Activated CD8-positive, alpha-beta memory T cell treated with anti-CD3 and anti-CD28 coated beads, Interleukin-2, amount 50 U/mL, for 24 hours (primary cell): ENCODE measurements around the gene GNAT1.
"Not testable (repeated sequence)": the region's sequence is repeated elsewhere in the genome, so short reads cannot be mapped to it uniquely, and the experiment has no call there.

Source experiments
- DNase-seq: peaks from one replicate; pipeline ENCODE4 v3.0.0-alpha.2; 2020; ENCODE audit errors: extremely low read depth

GNAT1 gene

DNA sequence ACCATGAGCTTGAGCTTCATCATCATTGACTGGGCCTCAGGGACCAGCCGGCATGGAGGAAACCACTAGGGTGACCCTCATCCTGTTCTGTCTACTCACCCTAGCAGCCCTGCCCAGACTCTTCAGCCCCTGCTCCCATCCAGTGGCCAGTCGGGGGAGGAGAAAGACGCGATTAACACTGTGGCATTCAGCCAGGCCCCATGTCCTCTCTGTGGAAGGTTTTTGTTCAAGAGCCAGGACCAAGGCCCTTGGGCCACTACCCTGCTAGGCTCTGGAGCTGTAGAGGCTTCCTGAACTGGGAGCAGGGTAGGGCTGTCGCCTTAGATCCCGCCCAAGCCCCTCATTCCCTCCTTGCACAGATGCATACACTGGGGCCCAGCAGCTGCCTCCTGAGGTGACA, 28.7 kb downstream of the GNAT1 start:
- no peak for DNase-seq

DNA sequence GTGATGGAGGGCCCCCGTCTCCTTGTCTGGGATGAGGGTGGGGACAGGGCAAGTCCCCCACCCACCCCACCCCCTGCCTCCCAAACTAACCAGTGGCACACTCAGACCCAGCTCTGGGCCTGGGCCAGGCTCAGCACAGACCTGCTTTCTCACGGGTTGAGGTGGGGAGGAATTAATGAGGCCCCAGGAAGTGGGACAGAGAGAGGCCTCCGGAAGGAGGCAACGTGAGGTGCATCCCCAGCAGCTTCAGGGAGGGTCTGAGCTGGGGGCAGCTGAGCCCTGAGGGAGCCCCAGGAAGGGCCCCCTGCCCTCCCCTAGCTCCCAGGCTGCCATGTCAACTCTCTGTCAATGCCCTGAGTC, 29.6 kb downstream of the GNAT1 start:
- DNase-seq = no peak

DNA sequence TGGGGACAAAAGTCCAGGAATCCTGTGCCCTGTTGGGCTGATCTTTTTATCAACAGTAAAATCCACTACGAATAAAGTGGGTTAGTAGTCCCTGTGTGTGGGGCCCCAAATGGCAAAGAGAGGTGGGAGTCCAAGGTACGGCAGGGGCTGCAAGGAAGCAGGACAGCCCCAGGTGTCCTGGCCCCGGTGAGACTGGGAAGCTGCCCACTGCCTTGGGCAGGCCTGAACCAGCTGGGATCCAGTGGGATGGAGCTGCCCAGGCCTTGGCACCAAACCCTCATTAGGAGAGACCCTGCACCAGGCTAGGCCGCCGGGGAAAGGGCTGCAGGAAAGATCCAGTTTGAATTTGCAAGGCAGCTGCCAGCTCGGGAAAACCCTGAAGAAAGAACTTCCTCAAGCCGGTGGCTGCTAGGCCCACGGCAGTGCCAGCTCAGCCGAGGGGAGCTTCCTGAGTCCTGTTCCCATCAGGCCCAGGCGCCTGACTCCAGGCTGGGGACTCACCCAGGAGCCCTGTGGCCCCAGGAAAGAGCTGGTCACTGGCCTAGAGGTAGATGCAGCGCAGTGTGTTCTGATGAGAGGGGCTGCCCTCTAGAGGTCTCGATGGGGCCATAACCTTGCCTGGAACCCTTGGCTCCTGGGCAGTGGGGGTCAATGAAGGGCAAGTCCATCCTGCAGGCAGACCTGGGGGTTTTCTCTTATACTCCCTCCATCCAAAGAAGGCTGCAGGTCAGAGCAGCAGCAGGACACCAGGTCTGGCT, 30.2 kb downstream of the GNAT1 start:
- DNase-seq = no peak

DNA sequence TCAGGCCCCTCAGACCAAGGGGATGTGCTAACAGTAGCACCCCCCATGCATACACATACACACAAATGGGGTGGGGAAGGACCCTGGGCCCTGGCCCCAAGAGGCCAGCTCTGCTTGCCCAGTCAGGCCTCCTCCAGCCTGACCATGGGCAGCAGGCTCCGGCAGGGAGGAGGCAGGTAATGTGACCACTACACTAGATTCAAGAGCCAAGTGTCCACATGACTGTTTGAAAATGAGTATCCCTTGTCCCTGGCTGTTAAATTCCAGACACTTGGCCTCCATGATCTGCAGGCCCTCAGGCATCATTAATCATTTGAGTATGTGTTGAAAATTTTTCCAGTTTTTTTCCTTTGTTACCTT, 30.7 kb downstream of the GNAT1 start:
- no peak for DNase-seq

DNA sequence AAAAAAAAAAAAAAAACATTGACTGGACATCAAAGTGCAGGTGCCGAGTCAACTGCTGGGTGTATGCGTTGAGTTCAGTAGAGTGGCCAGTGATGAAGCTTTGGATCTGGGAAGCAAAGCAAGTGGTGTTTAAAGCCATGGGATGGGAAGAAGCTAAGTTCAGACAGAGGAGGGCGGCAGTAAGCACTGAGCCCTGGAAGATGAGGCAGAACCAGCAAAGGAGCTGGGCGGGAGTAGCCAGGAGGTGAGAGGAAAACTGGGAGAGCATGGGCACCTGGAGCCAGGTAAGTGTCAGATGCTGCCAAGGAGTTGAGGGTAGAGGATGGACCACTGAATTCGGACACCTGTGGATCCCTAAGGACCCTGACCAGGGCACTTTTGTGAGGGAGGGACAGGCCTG, 33.2 kb downstream of the GNAT1 start:
- DNase-seq = no peak

DNA sequence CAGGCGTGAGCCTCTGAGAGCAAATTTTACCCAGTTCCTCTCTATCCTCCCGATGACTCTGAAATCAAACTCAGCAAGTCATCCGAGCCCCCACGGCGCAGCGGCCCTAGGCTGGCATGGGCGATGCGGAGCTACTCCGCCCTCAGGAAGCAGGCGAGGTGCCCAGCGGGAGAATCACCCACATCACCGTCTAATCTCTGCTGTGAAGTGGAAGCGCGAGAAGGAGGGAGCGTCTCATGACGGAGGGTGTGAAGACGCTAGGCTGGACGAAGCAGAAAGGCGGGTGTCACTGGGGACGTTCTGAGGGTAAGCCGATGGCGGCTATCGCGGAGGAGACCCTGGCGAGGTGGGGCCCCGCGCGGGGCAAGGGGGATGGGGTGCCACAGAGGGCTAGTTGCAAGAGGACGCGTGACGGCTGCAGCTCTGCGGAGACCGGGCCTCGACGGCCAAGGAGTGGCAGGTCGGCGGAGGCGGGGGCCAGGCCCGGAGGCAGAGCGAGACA, 35.5 kb downstream of the GNAT1 start:
- no peak for DNase-seq

DNA sequence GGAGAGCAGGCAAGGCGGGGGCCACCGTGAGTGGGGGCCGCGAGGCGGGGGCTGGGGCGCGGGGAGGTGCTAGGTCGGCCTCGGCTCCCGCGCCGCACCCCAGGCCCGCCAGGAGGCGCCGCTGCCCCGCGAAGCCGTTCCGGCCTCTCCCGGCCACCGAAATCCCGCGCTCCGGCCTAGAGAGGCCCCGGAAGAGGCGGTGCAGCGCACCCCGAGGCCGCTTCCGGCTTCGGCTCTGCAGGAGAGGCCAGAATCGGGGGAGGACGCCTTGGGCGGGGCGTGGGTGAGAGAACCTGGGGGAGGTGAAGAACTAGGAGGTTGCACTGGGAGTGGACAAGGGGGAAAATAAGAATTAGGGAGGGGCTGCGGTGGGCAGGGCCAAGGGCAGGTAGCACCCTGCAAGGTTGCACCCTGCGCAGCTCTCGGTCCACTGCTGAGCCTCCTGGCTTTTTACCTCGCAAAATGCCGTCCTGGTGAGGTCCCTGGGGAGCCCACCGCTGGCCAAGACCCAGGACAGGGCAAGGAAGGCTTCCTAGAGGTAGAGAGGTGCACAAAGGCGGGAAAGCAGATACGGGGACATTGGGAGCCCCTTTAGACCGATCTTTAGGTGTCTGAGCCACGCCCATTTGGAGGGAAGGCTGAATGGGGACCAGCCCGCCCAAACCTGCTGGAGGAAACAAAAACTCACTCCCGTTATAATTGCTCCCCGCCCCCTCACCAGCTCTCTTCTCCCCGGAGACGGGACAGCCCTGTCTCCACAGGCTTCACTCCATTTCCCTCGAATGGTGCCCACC, 36.2 kb downstream of the GNAT1 start:
- DNase-seq = peak; percentile 59

DNA sequence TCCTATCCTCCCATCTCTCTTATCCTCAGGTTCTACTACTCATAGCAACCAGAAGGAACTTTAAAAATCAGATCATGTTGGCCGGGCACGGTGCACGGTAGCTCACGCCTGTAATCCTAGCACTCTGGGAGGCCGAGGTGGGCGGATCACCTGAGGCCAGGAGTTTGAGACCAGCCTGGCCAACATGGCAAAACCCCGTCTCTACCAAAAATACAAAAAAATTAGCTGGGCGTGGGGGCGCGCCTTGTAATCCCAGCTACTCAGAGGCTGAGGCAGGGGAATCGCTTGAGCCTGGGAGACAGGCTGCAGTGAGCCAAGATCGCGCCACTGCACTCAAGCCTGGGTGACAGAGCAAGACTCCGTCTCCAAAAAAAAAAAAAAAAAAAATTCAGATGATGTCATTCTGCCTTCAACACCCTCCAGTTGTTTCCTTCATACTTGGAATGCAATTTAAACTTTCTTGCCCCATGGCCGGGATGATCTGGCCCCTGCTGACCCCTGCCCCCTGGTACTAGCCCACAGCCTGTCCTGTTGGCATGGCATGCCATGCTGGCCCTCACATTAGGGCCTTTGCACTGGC, 36.9 kb downstream of the GNAT1 start:
- not testable (repeated sequence) for DNase-seq

DNA sequence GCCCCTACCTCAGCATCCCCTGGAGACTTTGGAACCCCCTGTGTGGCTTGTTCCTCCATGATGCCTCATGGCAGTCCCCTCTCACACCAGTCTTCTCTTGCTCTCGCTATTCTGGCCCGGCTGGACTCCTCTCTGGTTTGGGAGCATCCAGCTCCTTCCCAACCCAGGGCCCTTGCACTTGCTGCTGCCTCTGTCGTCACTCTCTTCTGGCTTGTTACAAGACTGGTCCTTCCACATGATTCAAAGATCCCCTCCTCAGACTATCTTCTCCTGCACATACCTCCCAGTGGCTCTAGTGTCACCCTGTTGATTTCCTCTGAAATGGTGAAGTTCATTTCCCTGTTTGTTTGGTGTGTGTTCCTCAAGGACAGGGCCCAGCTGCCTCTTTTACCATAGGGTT, 38.1 kb downstream of the GNAT1 start:
- DNase-seq = no peak

DNA sequence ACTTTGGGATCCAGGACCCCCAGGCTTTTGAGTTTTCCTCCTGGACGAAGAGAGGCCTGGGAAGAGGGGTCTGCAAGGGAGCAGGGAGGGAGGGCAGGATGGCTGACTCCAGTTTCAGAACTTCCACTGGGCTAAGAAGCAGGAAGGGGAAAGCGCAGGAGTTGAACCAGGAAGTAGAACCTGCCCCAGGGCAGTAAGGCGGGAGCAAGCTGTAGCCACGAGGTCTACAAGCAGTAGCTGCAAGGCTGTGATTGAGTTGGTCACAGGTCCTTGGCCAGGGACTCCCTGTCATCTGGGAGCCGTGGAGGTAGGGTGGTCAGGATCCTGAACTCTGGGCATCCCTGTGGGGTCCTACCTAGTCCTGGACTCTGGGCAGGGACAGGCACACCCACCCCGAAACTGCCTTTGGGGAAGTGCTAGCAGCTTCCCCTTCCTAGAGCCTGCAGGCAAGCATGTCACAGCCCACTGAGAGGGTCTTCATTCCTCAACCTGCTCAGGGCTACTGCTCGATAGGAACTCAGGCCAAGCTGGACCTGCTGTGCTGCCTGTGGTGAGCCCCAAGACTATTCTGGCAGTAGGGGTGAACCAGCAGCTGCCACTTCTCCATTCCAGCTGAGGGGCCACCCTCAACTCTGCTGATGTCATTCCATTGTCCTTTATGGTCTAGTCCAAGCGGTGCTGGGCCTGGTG, 38.8 kb downstream of the GNAT1 start:
- DNase-seq = no peak

DNA sequence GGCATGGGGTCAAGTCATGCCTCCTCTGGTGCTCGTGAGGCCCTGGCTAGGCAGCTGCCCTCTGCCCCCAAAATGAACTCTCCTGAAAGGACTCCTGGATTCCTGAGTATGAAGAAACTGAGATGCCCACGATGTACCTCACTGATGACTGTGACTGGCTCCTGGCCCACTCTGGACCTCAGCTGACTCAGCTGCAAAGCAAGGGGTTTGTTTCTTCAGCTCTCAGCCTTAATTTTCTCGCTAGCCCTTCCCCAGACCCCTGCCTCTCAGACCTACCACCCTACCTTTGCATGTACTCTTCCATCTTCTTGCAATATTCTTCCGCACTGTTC, 39.4 kb downstream of the GNAT1 start:
- DNase-seq = no peak

DNA sequence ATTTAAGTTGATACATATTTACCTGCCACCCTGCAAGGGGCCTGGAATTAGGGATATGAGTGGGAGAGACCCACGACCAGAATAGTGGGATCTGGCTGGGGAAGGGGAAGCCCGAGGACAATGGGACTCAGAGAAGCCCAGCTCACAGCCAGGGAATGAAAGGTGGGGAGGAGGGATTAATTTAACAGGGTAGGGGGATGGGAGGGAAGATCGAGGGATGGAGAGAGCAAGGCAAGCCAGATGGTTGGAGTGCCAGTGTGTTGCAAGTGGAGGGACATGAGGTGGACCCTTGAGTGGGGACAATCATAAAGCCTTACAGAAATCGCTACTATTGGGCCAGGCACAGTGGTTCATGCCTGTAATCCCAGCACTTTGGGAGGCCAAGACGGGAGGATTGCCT, 40.2 kb downstream of the GNAT1 start:
- DNase-seq = no peak

DNA sequence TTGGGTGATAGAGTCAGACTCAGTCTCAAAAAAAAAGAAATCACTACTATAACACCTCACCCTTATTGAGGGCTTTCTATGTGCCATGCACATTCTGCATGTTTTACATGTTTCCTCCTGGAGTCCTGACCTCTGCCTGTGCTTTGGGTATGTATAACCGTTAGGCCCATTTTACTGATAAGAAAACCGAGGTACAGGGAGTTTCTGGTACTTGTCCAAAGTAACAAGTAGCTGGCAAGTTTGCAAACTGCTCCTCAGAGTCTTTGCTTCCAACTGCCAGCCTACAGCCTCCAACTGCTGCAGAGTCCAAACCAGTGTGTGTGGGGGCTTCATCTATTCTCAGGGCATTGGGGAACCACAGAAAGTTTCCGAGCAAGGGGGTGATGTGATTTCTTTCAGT, 40.9 kb downstream of the GNAT1 start:
- DNase-seq = no peak

DNA sequence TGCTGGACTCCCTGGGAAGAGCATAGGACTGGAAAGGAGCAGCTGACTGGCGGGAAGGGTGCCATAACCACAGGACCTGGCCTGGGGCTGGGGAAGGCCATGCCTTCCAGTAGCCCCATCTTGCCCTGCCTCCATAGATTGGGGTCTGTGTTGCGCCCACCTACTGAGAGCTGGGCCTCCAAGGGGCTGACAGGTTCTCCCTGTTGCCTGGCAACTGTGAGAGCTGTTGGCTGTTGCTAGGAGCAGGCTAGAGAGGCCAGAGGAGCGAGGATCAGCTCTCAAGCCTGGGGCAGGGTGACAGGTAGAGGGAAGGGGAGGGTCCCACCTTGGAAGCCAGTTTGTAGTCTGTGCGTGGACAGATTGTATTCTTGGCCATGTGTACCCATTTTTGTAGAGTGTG, 41.8 kb downstream of the GNAT1 start:
- no peak for DNase-seq

DNA sequence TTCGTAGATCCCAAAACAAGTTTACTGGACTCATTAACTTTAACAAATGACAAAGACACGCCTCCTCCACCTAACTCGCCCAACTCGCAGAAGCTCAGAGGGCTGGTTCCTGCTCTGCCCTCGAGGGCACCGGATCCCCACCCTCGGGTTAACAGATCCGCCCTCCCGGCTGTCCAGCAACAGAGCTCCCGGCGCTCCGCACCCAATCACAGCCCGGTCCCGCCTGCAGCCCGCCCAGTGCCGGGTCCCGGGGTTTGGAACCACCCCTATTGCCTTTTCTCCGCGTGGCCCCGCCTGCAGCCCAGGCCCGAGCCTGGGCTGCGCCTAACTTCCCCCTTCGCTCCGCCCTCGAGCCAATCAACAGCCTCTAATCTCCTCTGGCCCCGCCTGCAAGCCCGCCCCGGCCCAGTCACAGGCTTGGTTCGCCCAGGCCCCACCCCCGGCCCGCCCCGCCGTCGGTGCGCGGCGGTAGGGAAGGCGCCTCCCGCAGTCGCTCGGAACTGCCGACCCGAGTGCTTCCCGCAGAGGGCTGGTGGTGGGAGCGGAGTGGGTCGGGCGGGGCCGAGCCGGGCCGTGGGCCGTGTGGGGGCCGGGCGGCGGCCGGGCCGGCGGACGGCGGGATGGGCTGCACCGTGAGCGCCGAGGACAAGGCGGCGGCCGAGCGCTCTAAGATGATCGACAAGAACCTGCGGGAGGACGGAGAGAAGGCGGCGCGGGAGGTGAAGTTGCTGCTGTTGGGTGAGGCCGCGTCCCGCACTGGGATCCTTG, 44.5 kb downstream of the GNAT1 start, which contains the start of gene GNAI2:
GNAI2 (plus strand) TSS at position 489 of the 768 bp plus-strand sequence; CDS start at position 621, 132 bp downstream.
- DNase-seq = peak; percentile 97

DNA sequence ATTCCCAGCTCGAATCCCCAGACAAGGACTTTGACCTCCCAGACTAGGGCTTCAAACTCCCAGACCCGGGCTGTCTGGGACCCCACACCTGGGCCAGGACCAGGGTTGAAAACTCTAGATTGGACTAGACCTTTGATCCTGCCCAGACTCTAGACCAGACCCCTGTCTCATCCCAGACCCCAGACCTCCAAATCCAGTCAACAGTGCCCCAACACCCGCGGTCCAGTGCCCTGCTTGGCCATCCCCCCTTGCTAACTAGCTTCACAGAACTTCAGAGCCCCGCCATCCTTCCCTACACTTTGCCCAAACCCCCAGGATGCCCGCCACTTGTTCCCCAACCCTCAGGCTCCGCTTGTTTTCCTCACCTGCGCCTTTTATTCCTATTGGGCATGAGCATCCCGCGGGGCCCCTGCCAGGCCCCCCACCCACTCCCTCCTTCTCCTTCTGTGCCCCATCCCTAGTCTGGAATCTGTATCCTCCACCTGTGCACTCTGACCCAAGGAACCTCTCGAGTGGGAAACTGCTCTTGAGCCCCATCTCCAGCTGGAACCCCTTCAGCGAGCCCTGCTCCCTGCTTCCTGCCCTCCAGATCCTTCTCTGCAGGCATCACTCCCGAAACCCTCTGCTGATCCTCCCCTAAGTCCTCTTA, 45.2 kb downstream of the GNAT1 start:
- no peak for DNase-seq

DNA sequence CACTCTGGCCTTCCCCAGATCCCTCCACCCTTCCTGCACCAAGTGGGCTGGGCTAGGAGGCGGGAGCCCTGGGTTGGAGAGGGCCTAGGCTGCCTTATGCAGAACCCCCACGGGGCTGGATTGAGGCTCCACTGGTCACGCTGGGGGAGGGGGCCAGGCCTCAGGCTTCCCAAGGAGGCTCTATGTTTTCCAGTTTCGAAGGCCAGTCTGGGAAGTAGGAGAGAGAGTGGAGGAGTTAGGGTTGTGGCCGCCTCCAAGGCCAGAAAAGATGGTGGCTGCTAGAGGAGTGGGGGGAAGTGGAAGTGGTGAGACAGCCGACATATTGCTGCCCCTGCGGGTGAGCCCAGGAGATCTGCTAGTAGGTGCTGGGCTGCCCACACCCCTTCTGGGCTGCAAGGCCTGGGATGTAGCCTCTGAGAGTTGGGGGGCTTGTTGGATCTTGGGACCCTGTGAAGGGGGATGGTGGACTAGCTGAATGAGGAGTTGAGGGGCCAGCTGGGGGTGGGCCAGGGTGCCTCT, 45.8 kb downstream of the GNAT1 start:
- DNase-seq = no peak

DNA sequence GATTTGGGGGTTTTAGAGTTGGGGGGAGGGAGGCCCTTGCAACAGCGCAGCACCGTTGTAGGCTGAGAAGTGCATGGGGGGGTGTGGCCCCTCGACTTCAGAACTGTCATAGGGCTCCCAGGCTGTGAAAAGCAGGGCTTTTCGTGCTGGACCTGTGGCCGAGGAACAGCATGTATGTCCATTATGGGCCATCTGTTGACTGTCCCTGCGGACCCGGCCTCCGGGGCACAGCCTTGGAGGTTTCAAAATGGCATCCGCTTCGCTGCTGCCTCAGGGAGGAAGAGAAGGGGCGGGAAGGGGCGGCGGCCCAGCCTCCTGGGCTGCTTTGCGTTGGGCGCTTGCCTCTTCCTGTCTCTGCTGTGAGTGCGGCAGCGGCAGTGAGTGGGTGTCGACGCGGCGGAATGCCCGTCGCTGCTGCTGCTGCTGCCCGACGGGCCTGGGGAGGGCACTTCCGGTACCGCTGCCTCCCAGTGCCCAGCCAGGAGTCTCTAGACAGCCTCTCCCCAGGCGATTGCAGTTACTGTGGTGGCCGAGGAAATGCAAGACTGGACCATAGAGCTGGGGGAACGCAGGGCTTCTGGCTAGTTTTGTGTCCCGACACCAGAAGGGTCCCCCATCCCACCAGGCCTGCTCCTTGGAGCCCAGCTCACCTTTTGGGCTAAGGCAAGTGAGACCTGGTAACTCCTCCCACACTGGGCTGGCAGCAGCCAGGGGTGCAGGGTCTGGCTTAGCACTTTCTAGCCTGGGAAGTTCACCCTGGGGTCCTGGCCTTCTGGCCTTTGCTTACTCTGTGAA, 46.5 kb downstream of the GNAT1 start:
- DNase-seq = peak; percentile 57

DNA sequence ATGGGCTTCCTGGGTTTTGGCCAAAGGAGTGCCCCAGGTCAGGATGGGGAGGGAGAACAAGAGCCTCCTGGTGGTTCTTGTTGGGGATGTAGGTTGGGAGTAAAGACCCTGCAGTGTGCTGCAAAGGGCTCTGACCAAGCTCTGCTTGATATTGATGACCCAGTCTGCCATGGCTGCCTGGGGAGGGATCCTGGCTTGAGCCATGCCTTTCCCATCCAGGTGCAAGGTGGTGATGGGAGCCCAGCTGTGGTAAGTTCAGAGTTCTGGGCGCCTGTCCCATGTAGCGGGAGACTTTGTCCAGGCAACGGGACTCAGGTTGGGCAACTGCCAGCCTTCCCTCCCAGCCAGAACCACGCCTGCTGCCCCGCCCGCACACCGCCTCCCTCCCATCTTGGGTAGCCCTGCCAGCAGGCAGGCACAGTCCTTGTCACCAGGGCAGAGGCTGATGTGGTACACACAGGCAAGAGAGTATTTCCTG, 47.2 kb downstream of the GNAT1 start:
- no peak for DNase-seq

DNA sequence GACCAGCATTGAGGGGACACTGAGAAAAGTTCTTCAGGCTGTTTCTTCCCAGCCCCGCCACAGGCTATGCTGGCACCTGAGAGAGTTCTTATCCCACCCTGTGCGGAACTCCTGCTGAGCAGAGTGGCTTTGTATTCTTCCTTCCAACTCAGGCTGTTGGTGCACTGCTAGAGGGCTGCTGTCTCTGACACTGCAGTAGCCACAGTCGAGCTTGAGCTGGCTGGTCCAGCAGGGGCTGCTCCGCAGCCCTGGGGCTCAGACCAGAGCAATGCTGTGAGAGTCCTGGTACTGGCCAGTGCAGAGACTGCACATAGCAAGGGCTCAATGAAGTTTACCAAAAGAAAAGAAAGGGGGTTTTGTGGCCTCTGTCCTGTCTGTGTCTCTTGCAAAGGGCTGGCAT, 48.2 kb downstream of the GNAT1 start:
- DNase-seq = no peak
